Peyer's patch (tissue), 4 donors: ENCODE data around the gene ACP2. TPM values are rescaled to one million over a fixed set of nuclear protein-coding genes. Genes with fewer than 3 reads are reported as not detected.
A peak's percentile ranks its signal among the peaks of the same experiment; 100 is the strongest.

ENCODE experiments used
- DNase-seq, 3 donors: peaks; one replicate each; pipeline ENCODE4 v3.0.0-alpha.2; 2017 to 2019
- H3K27ac ChIP-seq, 4 donors: fragments of 200-600 bp; sonication (generic); one replicate each; pipeline ENCODE4 v1.5.1; 2016 to 2019
- H3K27me3 ChIP-seq, 2 donors: fragments of 200-600 bp; sonication (generic); one replicate each; pipeline ENCODE4 v1.5.1; 2019
- H3K36me3 ChIP-seq, 3 donors: fragments of 200-600 bp; sonication (generic); one replicate each; pipeline ENCODE4 v1.5.1; 2016 to 2019
- H3K4me1 ChIP-seq, 4 donors: fragments of 200-600 bp; sonication (generic); one replicate each; pipeline ENCODE4 v1.5.1; 2016 to 2019
- H3K4me3 ChIP-seq, 4 donors: fragments of 200-600 bp; sonication (generic); 1 replicate in 3 of 4; 2 replicates in 1 of 4; pipeline ENCODE4 v1.5.1; 2016 to 2019; ENCODE audit warnings: mild to moderate bottlenecking in 1 of 4
- H3K9me3 ChIP-seq, 4 donors: fragments of 200-600 bp; sonication (generic); one replicate each; pipeline ENCODE4 v1.5.1; 2016 to 2019; ENCODE audit warnings: mild to moderate bottlenecking in 1 of 4
- CTCF ChIP-seq, 6 experiments: fragments of 450-650 bp in 4 of 6; fragments of 200-600 bp in 2 of 6; sonication (generic) in 1 of 6; IDR thresholded peaks; one replicate each; pipeline ENCODE4 v1.5.1; 2017 to 2019; ENCODE audit warnings: antibody characterized with exemption in 6 of 6, mild to moderate bottlenecking in 3 of 6, moderate library complexity in 1 of 6
- POLR2A ChIP-seq, 2 donors: fragments of 450-650 bp; IDR thresholded peaks; one replicate each; pipeline ENCODE4 v1.5.1; 2017; ENCODE audit warnings: antibody characterized with exemption in 2 of 2, mild to moderate bottlenecking in 2 of 2, moderate library complexity in 2 of 2
- total RNA-seq, 4 donors: library from RNA; depleted of rRNA; stranded (reverse); fragments of >200 nt; gene quantifications; one replicate each; pipeline ENCODE4 v1.1.0, GENCODE V29; 2016

The ACP2 gene
- total RNA-seq, 4 donors from 2014 or later, result 30.5 to 131 (median 112) TPM

- Histone ChIP-seq H3K27ac (peak overlapping the region in 2 of 4 donors; percentile 10 to 32), H3K27me3 (no peaks in the 10 kb centered on the region), H3K4me1 (peaks cover 0 to 9% (median 0%) of the 10 kb centered on the region in 4 donors), H3K4me3 (peak overlapping the region in 1 of 4 donors; percentile 16), H3K36me3 (peaks cover 0 to 24% (median 0%) of the 10 kb centered on the region in 3 donors), H3K9me3 (no peaks in the 10 kb centered on the region)
- TF ChIP-seq CTCF (IDR thresholded peaks at IDR 0.05) (no peak), POLR2A (IDR thresholded peaks at IDR 0.05) (no peak)
- peak in 1 of 3 donors; percentile 54 for DNase-seq
These were observed 13.9 kb downstream of the ACP2 start for GRCh38 chr11:47234669-47235100.

DNA sequence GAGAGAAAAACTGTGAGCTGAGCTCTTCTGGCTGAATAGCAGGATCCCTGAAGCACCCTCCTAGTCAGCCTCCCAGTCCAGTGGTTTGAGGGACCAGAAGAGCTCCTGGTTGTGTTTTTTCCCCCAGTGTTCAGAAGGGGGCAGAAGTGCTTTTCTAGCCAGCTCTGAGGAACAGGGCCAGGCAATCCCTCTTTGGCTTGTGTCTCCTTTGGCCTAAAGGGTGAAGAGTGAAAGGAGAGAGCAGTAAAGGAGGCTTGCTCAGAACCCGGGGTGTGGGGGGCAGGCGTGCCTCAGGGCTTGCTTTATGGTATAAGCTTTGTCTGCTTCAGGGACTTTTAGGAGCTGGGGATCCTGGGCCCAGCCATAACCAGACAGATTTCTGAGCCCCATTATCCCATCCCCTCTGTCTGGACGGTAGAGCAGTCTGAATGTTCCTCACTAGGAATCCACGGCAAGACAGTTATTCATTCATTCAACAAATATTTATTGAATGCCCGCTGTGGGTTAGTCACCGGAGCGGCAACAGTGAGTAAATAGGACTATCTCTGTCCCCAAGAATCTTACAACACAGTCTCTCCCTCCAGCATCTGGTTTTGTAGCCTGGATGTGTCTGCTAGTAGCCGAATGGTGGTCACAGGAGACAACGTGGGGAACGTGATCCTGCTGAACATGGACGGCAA is 14.5 kb downstream of the ACP2 start:
- Histone ChIP-seq H3K4me1 (peaks cover 0 to 9% (median 0%) of the 10 kb centered on the region in 4 donors), H3K9me3 (no peaks in the 10 kb centered on the region), H3K27ac (peak overlapping the region in 2 of 4 donors; percentile 10 to 32), H3K27me3 (no peaks in the 10 kb centered on the region), H3K4me3 (peak overlapping the region in 1 of 4 donors; percentile 16), H3K36me3 (peaks cover 0 to 19% (median 0%) of the 10 kb centered on the region in 3 donors)
- no peak for DNase-seq
- TF ChIP-seq POLR2A (IDR thresholded peaks at IDR 0.05) (no peak), CTCF (IDR thresholded peaks at IDR 0.05) (peak in 2 of 6 experiments; percentile 16 to 40)

- TF ChIP-seq POLR2A (IDR thresholded peaks at IDR 0.05) (no peak), CTCF (IDR thresholded peaks at IDR 0.05) (no peak)
- H3K4me3 ChIP-seq, result no peak overlapping the region
- no peaks in the 10 kb centered on the region for H3K9me3 ChIP-seq
- peaks cover 0 to 9% (median 0%) of the 10 kb centered on the region in 4 donors for H3K4me1 ChIP-seq
- peaks cover 0 to 8% (median 0%) of the 10 kb centered on the region in 3 donors for H3K36me3 ChIP-seq
- no peaks in the 10 kb centered on the region for H3K27me3 ChIP-seq
- H3K27ac ChIP-seq, result no peak overlapping the region
- peak in 1 of 3 donors; percentile 73 for DNase-seq
These were observed 15.6 kb downstream of the ACP2 start for GRCh38 chr11:47233051-47233450.

GRCh38 chr11:47229161-47229560 is 19.5 kb downstream of the ACP2 start:
- Histone ChIP-seq H3K4me3 (no peak overlapping the region), H3K36me3 (peaks cover 0 to 11% (median 0%) of the 10 kb centered on the region in 3 donors), H3K4me1 (peaks cover 0 to 9% (median 0%) of the 10 kb centered on the region in 4 donors), H3K27ac (no peak overlapping the region), H3K27me3 (no peaks in the 10 kb centered on the region), H3K9me3 (no peaks in the 10 kb centered on the region)
- DNase-seq, result no peak
- TF ChIP-seq POLR2A (IDR thresholded peaks at IDR 0.05) (no peak), CTCF (IDR thresholded peaks at IDR 0.05) (no peak)

GRCh38 chr11:47225552-47226400 is 22.8 kb downstream of the ACP2 start:
- peaks cover 0 to 9% (median 0%) of the 10 kb centered on the region in 3 donors for H3K36me3 ChIP-seq
- no peak overlapping the region for H3K27ac ChIP-seq
- no peaks in the 10 kb centered on the region for H3K9me3 ChIP-seq
- H3K27me3 ChIP-seq, result no peaks in the 10 kb centered on the region
- H3K4me3 ChIP-seq, result no peak overlapping the region
- TF ChIP-seq CTCF (IDR thresholded peaks at IDR 0.05), result no peak
- TF ChIP-seq POLR2A (IDR thresholded peaks at IDR 0.05), result no peak
- no peak for DNase-seq
- H3K4me1 ChIP-seq, result no peaks in the 10 kb centered on the region
